ENCODE data around the gene SPACA7. TPM values are rescaled to one million over a fixed set of nuclear protein-coding genes. Genes with fewer than 3 reads are reported as not detected.
"Not testable (repeated sequence)": the region's sequence is repeated elsewhere in the genome, so short reads cannot be mapped to it uniquely, and the experiment has no call there.

The SPACA7 gene
- total RNA-seq, 1 donor from 2014 or later: not detected

DNA sequence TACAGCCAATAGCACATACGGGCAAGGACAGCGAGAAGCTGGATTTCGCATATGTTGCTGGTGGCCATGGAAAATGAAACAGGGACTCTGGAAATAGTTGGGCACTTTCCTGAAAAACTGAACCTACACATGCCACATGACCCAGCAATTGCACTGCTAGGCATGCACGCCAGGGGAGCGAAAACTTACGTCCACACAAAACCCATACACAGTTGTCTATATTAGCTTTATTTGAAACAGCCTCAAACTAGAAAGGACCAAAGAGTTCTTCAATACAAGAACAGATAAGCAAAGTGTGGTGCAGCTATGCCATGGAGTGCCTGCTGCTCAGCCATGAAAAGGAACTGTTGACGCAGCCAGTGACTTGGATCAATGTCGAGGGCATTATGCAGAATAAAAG is 7.3 kb upstream of the SPACA7 start:
- no peak overlapping the region for H3K4me3 ChIP-seq (ENCODE audit: low read depth, low read length)
- TF ChIP-seq CTCF (conservative IDR thresholded peaks at IDR 0.05; ENCODE audit: low read depth, low read length): no peak
- DNase-seq (ENCODE audit: low read depth): no peak

- H3K4me3 ChIP-seq (ENCODE audit: low read depth, low read length): no peak overlapping the region
- no peak for DNase-seq (ENCODE audit: low read depth)
- TF ChIP-seq CTCF (conservative IDR thresholded peaks at IDR 0.05; ENCODE audit: low read depth, low read length): no peak
Observed at GRCh38 chr13:112370311-112370710, 5.8 kb upstream of the SPACA7 start.

GRCh38 chr13:112374271-112374670 is 1.9 kb upstream of the SPACA7 start:
- TF ChIP-seq CTCF (conservative IDR thresholded peaks at IDR 0.05; ENCODE audit: low read depth, low read length): no peak
- DNase-seq (ENCODE audit: low read depth): no peak
- H3K4me3 ChIP-seq (ENCODE audit: low read depth, low read length): no peak overlapping the region

- no peak for TF ChIP-seq CTCF (conservative IDR thresholded peaks at IDR 0.05; ENCODE audit: low read depth, low read length)
- no peak for DNase-seq (ENCODE audit: low read depth)
- H3K4me3 ChIP-seq (ENCODE audit: low read depth, low read length): no peak overlapping the region
Observed at GRCh38 chr13:112391746-112392145, 15.6 kb downstream of the SPACA7 start.

DNA sequence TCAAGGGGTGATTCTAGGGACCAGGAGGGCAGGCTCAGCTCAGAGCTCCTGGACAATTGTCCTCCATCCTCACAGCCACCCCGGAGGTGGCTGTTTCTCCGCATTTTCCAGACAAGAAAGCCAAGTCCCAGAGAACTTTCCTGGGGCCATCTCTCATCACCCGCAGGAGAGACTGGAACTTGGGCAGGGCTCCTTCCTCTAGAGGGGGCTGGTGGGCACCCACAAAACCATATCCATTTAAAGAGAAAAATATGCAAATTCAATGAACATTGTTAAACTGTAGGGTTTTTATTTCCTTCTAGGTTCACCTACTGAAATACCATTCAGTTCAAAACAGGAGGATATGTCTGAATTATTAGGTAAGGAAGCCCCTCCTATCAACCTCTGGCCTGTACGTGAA is 16.6 kb downstream of the SPACA7 start:
- no peak for DNase-seq (ENCODE audit: low read depth)
- no peak overlapping the region for H3K4me3 ChIP-seq (ENCODE audit: low read depth, low read length)
- no peak for TF ChIP-seq CTCF (conservative IDR thresholded peaks at IDR 0.05; ENCODE audit: low read depth, low read length)

DNA sequence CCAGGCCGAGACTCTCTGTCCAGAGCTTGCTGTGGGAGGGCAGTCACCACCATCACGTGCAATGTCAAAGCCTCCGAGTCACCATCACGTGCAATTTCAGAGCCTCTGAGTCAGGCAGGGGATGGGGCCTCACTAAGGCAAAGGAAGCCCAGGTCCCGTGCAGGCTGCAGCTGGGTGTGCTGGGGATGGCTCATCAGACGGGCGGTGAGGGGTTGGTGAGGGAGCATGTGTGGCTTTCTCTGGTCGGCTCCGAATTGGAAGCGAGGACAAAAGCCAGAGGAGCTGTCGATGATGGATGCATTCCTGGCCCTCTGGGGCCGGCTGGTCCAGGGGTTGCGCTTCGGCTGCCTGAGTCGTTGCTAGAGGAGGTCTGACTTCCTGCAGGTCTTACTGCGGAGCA is 18.9 kb downstream of the SPACA7 start:
- not testable (repeated sequence) for H3K4me3 ChIP-seq (ENCODE audit: low read depth, low read length); DNase-seq (ENCODE audit: low read depth)

DNA sequence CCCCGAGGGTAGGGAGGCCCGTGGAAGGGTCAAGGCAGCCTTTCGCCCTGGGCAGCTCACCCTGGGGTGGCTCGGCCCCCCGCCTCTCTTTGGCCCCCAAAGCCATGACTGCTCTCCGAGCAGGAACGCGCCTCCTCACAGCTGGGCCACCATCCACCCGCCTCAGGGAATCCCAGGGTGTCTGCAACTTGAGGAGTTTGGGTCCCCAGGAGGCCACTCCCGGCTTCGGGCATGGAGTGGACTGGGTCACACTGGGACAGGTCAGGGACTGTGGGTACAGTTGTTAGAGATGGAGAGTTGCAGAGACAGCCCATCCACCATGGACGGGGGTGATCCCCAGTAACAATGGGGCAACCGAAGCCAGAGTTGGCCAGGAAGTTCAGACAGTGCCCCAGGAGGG is 19.8 kb downstream of the SPACA7 start:
- not testable (repeated sequence) for DNase-seq (ENCODE audit: low read depth); H3K4me3 ChIP-seq (ENCODE audit: low read depth, low read length)

DNA sequence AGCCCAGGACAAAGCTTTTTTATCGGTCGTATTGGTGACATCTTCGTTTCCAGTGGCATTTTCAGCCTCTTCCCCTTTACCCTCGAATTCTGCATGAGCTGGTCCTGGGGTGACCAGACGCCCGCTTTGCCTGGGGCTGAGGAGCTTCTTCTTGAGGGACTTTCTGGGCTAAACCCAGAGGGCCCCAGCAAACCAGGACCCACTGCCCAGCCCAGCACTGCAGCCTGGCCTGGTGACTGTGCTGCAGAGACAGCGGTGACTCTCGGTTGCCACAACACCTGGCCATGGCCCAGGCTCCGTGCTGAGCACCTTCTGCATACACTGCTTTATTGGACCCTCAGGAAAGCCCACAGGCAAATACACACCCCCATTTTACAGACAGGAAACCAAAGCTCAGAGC is 21.0 kb downstream of the SPACA7 start:
- no peak for TF ChIP-seq CTCF (conservative IDR thresholded peaks at IDR 0.05; ENCODE audit: low read depth, low read length)
- no peak overlapping the region for H3K4me3 ChIP-seq (ENCODE audit: low read depth, low read length)
- DNase-seq (ENCODE audit: low read depth): no peak

GRCh38 chr13:112398347-112398746 is 22.2 kb downstream of the SPACA7 start:
- not testable (repeated sequence) for DNase-seq (ENCODE audit: low read depth); H3K4me3 ChIP-seq (ENCODE audit: low read depth, low read length)

DNA sequence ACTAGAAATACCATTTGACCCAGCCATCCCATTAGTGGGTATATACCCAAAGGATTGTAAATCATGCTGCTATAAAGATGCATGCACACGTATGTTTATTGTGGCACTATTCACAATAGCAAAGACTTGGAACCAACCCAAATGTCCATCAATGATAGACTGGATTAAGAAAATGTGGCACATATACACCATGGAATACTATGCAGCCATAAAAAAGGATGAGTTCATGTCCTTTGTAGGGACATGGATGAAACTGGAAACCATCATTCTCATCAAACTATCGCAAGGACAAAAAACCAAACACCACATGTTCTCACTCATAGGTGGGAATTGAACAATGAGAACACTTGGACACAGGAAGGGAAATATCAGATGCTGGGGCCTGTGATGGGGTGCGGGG is 33.7 kb downstream of the SPACA7 start:
- DNase-seq (ENCODE audit: low read depth); H3K4me3 ChIP-seq (ENCODE audit: low read depth, low read length): not testable (repeated sequence)
